Mesenchymal stem cell (in vitro differentiated cells and primary cell): Measurements from ENCODE around the gene ASB18.

Experiments used
- DNase-seq: peaks from one replicate; pipeline ENCODE4 v3.0.0-alpha.2; 2013
- H2AFZ ChIP-seq: one replicate; pipeline ENCODE4 v1.6.1; 2013; ENCODE audit warnings: low read depth, mild to moderate bottlenecking, control low read depth, inconsistent platforms, low read length, moderate library complexity
- H2AK5ac ChIP-seq: 2 replicates; pipeline ENCODE4 v1.6.1; 2013; ENCODE audit warnings: low read length, moderate library complexity, mild to moderate bottlenecking, inconsistent platforms; ENCODE audit not compliant: severe bottlenecking
- H2BK120ac ChIP-seq: one replicate; pipeline ENCODE4 v1.6.1; 2013; ENCODE audit warnings: low read depth, mild to moderate bottlenecking, inconsistent platforms, low read length, moderate library complexity
- H2BK12ac ChIP-seq, 2 experiments: one replicate each; pipeline ENCODE4 v1.6.1; 2013; ENCODE audit warnings: inconsistent platforms in 2 of 2, low read length in 2 of 2, mild to moderate bottlenecking in 2 of 2, moderate library complexity in 2 of 2, control low read depth in 1 of 2
- H2BK15ac ChIP-seq: one replicate; pipeline ENCODE4 v1.6.1; 2013; ENCODE audit warnings: mild to moderate bottlenecking, low read depth, inconsistent platforms; ENCODE audit not compliant: poor library complexity, severe bottlenecking
- H2BK5ac ChIP-seq: 2 replicates; pipeline ENCODE4 v1.6.1; 2013; ENCODE audit warnings: low read depth, mild to moderate bottlenecking, low read length, control low read depth, inconsistent platforms; ENCODE audit not compliant: poor library complexity, severe bottlenecking
- H3K14ac ChIP-seq, 2 experiments: one replicate each; pipeline ENCODE4 v1.6.1; 2013; ENCODE audit warnings: inconsistent platforms in 2 of 2, low read length in 2 of 2, control low read depth in 1 of 2, mild to moderate bottlenecking in 1 of 2, moderate library complexity in 1 of 2
- H3K18ac ChIP-seq, 2 experiments: one replicate each; pipeline ENCODE4 v1.6.1; 2013; ENCODE audit warnings: inconsistent platforms in 2 of 2, low read length in 2 of 2, control low read depth in 1 of 2, low read depth in 1 of 2, mild to moderate bottlenecking in 1 of 2
- H3K23ac ChIP-seq, 2 experiments: one replicate each; pipeline ENCODE4 v1.6.1; 2013; ENCODE audit warnings: inconsistent platforms in 2 of 2, low read length in 2 of 2, mild to moderate bottlenecking in 2 of 2, moderate library complexity in 2 of 2, control low read depth in 1 of 2
- H3K27ac ChIP-seq: 2 replicates; pipeline ENCODE4 v1.5.1; 2013; ENCODE audit warnings: mild to moderate bottlenecking, moderate library complexity, low read length, control low read depth, inconsistent platforms; ENCODE audit not compliant: poor library complexity, severe bottlenecking
- H3K27me3 ChIP-seq, 2 experiments: 2 replicates each; pipeline versions ENCODE4 v1.6.1 to v1.7.0; 2013; ENCODE audit warnings: low read length in 2 of 2, mild to moderate bottlenecking in 2 of 2, moderate library complexity in 2 of 2, control low read depth in 1 of 2, inconsistent platforms in 1 of 2; ENCODE audit not compliant: control insufficient read depth in 1 of 2, insufficient read depth in 1 of 2
- H3K36me3 ChIP-seq, 2 experiments: 2 replicates each; pipeline versions ENCODE4 v1.6.1 to v1.7.0; 2013; ENCODE audit warnings: low read length in 2 of 2, control low read depth in 1 of 2, inconsistent platforms in 1 of 2, low read depth in 1 of 2, mild to moderate bottlenecking in 1 of 2; ENCODE audit not compliant: insufficient read depth in 2 of 2, control insufficient read depth in 1 of 2
- H3K4ac ChIP-seq, 2 experiments: one replicate each; pipeline ENCODE4 v1.6.1; 2013; ENCODE audit warnings: inconsistent platforms in 2 of 2, low read length in 2 of 2, mild to moderate bottlenecking in 2 of 2, moderate library complexity in 2 of 2, control low read depth in 1 of 2, low read depth in 1 of 2
- H3K4me1 ChIP-seq: 2 replicates; pipeline ENCODE4 v1.6.1; 2013; ENCODE audit warnings: low read depth, low read length, control low read depth; ENCODE audit not compliant: control insufficient read depth, insufficient read depth
- H3K4me2 ChIP-seq: 2 replicates; pipeline ENCODE4 v1.6.1; 2013; ENCODE audit warnings: low read length, mild to moderate bottlenecking, inconsistent platforms; ENCODE audit not compliant: poor library complexity, severe bottlenecking
- H3K4me3 ChIP-seq, 2 experiments: 2 replicates each; pipeline versions ENCODE4 v1.5.1 to v1.7.0; 2013; ENCODE audit warnings: low read length in 2 of 2, mild to moderate bottlenecking in 2 of 2, control low read depth in 1 of 2, low read depth in 1 of 2; ENCODE audit not compliant: insufficient read depth in 1 of 2
- H3K79me1 ChIP-seq: replicated peaks from 2 replicates; pipeline ENCODE4 v1.6.1; 2013; ENCODE audit warnings: mild to moderate bottlenecking, control low read depth, low read length, inconsistent platforms; ENCODE audit not compliant: poor library complexity, severe bottlenecking
- H3K9ac ChIP-seq: 2 replicates; pipeline ENCODE4 v1.7.0; 2013; ENCODE audit warnings: mild to moderate bottlenecking, low read length, moderate library complexity
- H3K9me3 ChIP-seq: 2 replicates; pipeline ENCODE4 v1.7.0; 2013; ENCODE audit warnings: mild to moderate bottlenecking, low read length; ENCODE audit not compliant: control insufficient read depth
- H4K8ac ChIP-seq: one replicate; pipeline ENCODE4 v1.6.1; 2013; ENCODE audit warnings: inconsistent platforms, mild to moderate bottlenecking, low read length, moderate library complexity
- H4K91ac ChIP-seq: one replicate; pipeline ENCODE4 v1.6.1; 2013; ENCODE audit warnings: mild to moderate bottlenecking, low read length, inconsistent platforms
- WGBS: methylation state at CpG from one replicate; pipeline ENCODE4 v1.1.7; 2013; ENCODE audit warnings: mixed read lengths; 5-methylcytosine and 5-hydroxymethylcytosine counted together

ASB18 gene

GRCh38 chr2:236307641-236308040 lies 43.4 kb upstream of the ASB18 start:
- Histone ChIP-seq H3K27me3 (peaks cover 16 to 51% of the 10 kb centered on the region in 2 experiments), H2BK120ac (no peak overlapping the region)
- 79% methylated on average over 11 of the region's 12 CpGs for WGBS

GRCh38 chr2:236306825-236307540 lies 42.8 kb upstream of the ASB18 start:
- H2AFZ ChIP-seq: no peak overlapping the region
- no peak overlapping the region for H3K4me2 ChIP-seq
- no peaks in the 10 kb centered on the region for H3K79me1 ChIP-seq
- H2BK5ac ChIP-seq: no peak overlapping the region
- no peak overlapping the region for H3K4ac ChIP-seq
- 75% methylated on average over 8 of the region's 13 CpGs for WGBS
- no peak overlapping the region for H4K91ac ChIP-seq
- peaks cover 16 to 55% of the 10 kb centered on the region in 2 experiments for H3K27me3 ChIP-seq
- H3K9ac ChIP-seq: no peak overlapping the region
- no peak overlapping the region for H3K18ac ChIP-seq
- no peak overlapping the region for H2BK12ac ChIP-seq
- H3K23ac ChIP-seq: no peak overlapping the region
- no peak overlapping the region for H2BK120ac ChIP-seq
- no peak overlapping the region for H2AK5ac ChIP-seq
- H3K36me3 ChIP-seq: no peaks in the 10 kb centered on the region
- H3K4me1 ChIP-seq: no peaks in the 10 kb centered on the region
- no peak overlapping the region for H3K14ac ChIP-seq
- H4K8ac ChIP-seq: no peak overlapping the region
- H3K27ac ChIP-seq: no peak overlapping the region
- H3K9me3 ChIP-seq: peaks cover 1% of the 10 kb centered on the region
- DNase-seq: no peak
- H3K4me3 ChIP-seq: no peak overlapping the region
- no peak overlapping the region for H2BK15ac ChIP-seq

More at GRCh38 chr2:236307641-236308040, 43.4 kb upstream of the ASB18 start:
- Histone ChIP-seq H3K79me1 (no peaks in the 10 kb centered on the region), H4K91ac (no peak overlapping the region), H3K9me3 (peaks cover 7% of the 10 kb centered on the region), H2BK15ac (no peak overlapping the region), H3K4ac (no peak overlapping the region), H2BK12ac (no peak overlapping the region), H3K27ac (no peak overlapping the region), H3K4me2 (no peak overlapping the region), H2AFZ (no peak overlapping the region), H3K23ac (no peak overlapping the region), H3K18ac (no peak overlapping the region), H3K36me3 (no peaks in the 10 kb centered on the region), H3K14ac (peak overlapping the region in 1 of 2 experiments; percentile 46), H3K9ac (no peak overlapping the region), H2BK5ac (no peak overlapping the region), H3K4me3 (no peak overlapping the region), H3K4me1 (no peaks in the 10 kb centered on the region), H2AK5ac (no peak overlapping the region), H4K8ac (no peak overlapping the region)
- DNase-seq: no peak

GRCh38 chr2:236305964-236306605 lies 41.9 kb upstream of the ASB18 start:
- Histone ChIP-seq H3K9ac (no peak overlapping the region), H2BK120ac (no peak overlapping the region), H2AK5ac (no peak overlapping the region), H2AFZ (no peak overlapping the region), H3K4me2 (no peak overlapping the region), H3K4ac (no peak overlapping the region), H3K27me3 (peaks cover 16 to 54% of the 10 kb centered on the region in 2 experiments), H3K18ac (no peak overlapping the region), H3K36me3 (no peaks in the 10 kb centered on the region), H2BK5ac (no peak overlapping the region), H4K8ac (no peak overlapping the region), H3K9me3 (no peaks in the 10 kb centered on the region), H3K4me3 (no peak overlapping the region), H4K91ac (no peak overlapping the region), H3K14ac (no peak overlapping the region), H3K23ac (no peak overlapping the region), H3K79me1 (no peaks in the 10 kb centered on the region), H3K27ac (no peak overlapping the region), H2BK12ac (no peak overlapping the region), H3K4me1 (no peaks in the 10 kb centered on the region), H2BK15ac (no peak overlapping the region)
- 86% methylated on average over 5 of the region's 6 CpGs for WGBS
- no peak for DNase-seq

DNA sequence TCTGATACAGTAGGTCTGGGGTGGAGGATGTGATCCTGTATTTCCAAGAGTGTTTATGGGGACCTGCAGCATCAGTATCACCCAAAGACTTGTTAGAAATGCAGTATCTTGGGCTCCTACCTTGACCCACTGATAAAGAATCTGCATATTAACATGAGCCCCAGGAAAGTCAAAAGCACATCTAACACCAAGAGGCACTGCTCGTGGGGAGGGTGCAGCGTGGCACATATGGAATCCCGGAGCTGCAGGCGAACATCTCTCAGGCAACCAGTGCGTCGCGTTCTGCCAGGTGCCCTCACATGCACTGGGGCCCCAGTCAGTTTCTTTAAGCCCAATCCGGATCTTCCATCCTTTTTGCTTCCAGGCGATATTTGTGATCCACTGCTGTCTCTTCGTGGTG lies 41.3 kb upstream of the ASB18 start:
- no peak overlapping the region for H3K4ac ChIP-seq
- no peaks in the 10 kb centered on the region for H3K79me1 ChIP-seq
- no peak overlapping the region for H2BK12ac ChIP-seq
- H3K4me3 ChIP-seq: no peak overlapping the region
- H3K36me3 ChIP-seq: no peaks in the 10 kb centered on the region
- no peak overlapping the region for H3K18ac ChIP-seq
- peaks cover 16 to 49% of the 10 kb centered on the region in 2 experiments for H3K27me3 ChIP-seq
- H2AFZ ChIP-seq: no peak overlapping the region
- H3K23ac ChIP-seq: no peak overlapping the region
- H3K4me1 ChIP-seq: no peaks in the 10 kb centered on the region
- no peak overlapping the region for H2BK5ac ChIP-seq
- DNase-seq: no peak
- H2AK5ac ChIP-seq: no peak overlapping the region
- no peak overlapping the region for H3K4me2 ChIP-seq
- no peak overlapping the region for H3K27ac ChIP-seq
- H3K9ac ChIP-seq: no peak overlapping the region
- no peak overlapping the region for H4K91ac ChIP-seq
- 82% methylated on average over 10 of the region's 10 CpGs for WGBS
- H2BK120ac ChIP-seq: no peak overlapping the region
- no peaks in the 10 kb centered on the region for H3K9me3 ChIP-seq
- no peak overlapping the region for H2BK15ac ChIP-seq
- H3K14ac ChIP-seq: no peak overlapping the region
- H4K8ac ChIP-seq: no peak overlapping the region
